ENCODE results near the gene HMG20A.

The HMG20A gene

DNA sequence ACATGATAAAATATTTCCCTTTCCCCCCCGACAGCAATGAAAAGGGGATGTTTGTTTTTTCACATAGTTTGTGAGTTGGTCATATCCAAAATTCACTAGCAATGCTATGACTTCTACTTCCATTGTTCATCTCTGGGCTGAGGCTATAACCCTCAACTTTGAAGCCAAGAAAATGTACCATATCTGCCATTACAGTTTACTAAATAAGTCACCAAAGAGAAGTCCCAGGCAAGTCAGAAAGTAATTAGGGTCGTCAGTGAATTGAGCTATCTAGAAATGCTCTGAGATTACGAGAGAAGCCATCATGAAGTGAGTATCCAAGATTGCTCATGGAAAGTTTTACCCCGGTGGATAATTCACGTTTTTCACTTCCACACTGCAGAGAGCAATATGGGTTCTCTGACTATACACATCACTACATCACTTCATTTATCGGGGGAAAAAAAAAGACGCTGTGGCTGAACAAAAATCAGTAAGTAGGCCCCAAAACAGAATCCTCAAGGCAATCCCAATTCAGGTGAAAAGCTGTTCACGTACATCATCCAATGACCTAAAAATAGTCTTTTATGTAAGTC, 2.2 kb upstream of the HMG20A start:
- DNase-seq (ENCODE audit: low read depth) = no peak
- TF ChIP-seq, protein P1, sequence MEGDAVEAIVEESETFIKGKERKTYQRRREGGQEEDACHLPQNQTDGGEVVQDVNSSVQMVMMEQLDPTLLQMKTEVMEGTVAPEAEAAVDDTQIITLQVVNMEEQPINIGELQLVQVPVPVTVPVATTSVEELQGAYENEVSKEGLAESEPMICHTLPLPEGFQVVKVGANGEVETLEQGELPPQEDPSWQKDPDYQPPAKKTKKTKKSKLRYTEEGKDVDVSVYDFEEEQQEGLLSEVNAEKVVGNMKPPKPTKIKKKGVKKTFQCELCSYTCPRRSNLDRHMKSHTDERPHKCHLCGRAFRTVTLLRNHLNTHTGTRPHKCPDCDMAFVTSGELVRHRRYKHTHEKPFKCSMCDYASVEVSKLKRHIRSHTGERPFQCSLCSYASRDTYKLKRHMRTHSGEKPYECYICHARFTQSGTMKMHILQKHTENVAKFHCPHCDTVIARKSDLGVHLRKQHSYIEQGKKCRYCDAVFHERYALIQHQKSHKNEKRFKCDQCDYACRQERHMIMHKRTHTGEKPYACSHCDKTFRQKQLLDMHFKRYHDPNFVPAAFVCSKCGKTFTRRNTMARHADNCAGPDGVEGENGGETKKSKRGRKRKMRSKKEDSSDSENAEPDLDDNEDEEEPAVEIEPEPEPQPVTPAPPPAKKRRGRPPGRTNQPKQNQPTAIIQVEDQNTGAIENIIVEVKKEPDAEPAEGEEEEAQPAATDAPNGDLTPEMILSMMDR (IDR thresholded peaks at IDR 0.05; ENCODE audit: insufficient read depth, low read depth, low read length, missing control alignments) = no peak
- peak overlapping the region; percentile 87 for H3K4me3 ChIP-seq (ENCODE audit: low read depth, low read length)

- H3K4me3 ChIP-seq (ENCODE audit: low read depth, low read length) = peak overlapping the region; percentile 87
- DNase-seq (ENCODE audit: low read depth) = peak; percentile 32
- TF ChIP-seq, protein P1 (IDR thresholded peaks at IDR 0.05; ENCODE audit: insufficient read depth, low read depth, low read length, missing control alignments) = peak; percentile 29
Measured at GRCh38 chr15:77418966-77419835, 1.5 kb upstream of the HMG20A start.

- TF ChIP-seq, protein P1 (IDR thresholded peaks at IDR 0.05; ENCODE audit: insufficient read depth, low read depth, low read length, missing control alignments) = no peak
- DNase-seq (ENCODE audit: low read depth) = peak; percentile 99
- H3K4me3 ChIP-seq (ENCODE audit: low read depth, low read length) = peak within 1 kb of the TSS; percentile 87
Measured at GRCh38 chr15:77419836-77420609, 665 bp upstream of the HMG20A start, which contains the start of gene PEAK1. TSS of gene PEAK1 (minus strand) at chr15:77420104. CDS start at chr15:77181926, 238,178 bp downstream.

DNA sequence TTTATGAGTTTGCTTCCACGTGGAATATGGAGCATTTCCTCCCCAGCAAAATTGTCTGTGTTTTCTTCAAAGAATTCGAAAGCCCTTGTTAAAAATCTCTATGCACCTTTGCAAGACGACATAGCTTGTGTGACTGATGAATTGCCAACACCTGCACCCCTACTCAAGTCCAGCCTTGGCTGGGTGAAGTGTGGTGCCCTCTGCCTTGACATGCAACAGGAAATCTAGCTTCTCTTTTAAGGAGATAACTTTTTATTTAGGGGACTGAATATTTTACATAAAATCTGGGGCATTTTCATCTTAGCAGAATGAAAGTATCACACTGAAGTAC, 647 bp downstream of the HMG20A start:
- H3K4me3 ChIP-seq (ENCODE audit: low read depth, low read length) = peak overlapping the region; percentile 70
- DNase-seq (ENCODE audit: low read depth) = peak; percentile 48
- TF ChIP-seq, protein P1 (IDR thresholded peaks at IDR 0.05; ENCODE audit: insufficient read depth, low read depth, low read length, missing control alignments) = no peak

DNA sequence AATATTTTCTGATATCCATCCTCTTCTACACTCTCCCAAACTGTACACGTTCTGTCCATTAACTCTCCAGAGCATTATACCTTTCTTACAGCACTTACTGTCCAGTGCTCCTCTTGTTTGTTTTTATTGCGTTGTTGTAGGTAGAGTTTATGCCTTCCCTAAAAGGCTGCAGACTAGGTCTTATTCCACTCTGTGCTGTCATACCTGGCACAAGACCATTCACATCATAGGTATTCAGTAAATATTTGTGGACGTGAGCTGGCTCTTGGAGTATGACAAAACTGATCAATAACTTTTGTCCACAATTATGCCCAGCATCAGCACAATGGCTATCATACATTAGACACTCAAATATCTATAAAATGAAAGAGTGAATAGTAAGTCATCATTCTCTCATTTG, 4.4 kb downstream of the HMG20A start:
- H3K4me3 ChIP-seq (ENCODE audit: low read depth, low read length) = no peak overlapping the region
- no peak for DNase-seq (ENCODE audit: low read depth)
- TF ChIP-seq, protein P1 (IDR thresholded peaks at IDR 0.05; ENCODE audit: insufficient read depth, low read depth, low read length, missing control alignments) = no peak

DNA sequence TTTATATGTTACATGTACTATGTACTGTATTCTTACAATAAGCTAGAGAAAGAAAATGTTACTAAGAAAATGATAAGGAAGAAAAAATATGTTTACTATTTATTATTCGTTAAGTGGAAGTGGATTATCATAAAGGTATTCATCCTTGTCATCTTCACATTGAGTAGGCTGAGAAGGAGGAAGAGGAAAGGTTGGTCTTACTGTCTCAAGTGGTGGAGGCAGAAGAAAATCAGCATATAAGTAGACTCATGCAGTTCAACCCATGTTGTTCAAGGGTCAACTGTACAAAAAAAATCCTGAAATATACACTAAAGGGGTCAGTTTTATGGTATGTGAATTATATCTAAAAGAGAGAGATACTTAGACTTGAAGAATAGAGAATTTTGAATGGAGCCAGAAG, 5.7 kb downstream of the HMG20A start:
- TF ChIP-seq, protein P1 (IDR thresholded peaks at IDR 0.05; ENCODE audit: insufficient read depth, low read depth, low read length, missing control alignments) = no peak
- DNase-seq (ENCODE audit: low read depth) = no peak
- no peak overlapping the region for H3K4me3 ChIP-seq (ENCODE audit: low read depth, low read length)
